Osteocyte (in vitro differentiated cells): ENCODE results near the gene LMAN2. TPM values are rescaled to one million over a fixed set of nuclear protein-coding genes. Genes with fewer than 3 reads are reported as not detected.

Experiments used
- DNase-seq: peaks from one replicate; pipeline ENCODE4 v3.0.0; 2021; ENCODE audit warnings: mixed read lengths; ENCODE audit not compliant: unreplicated experiment; ENCODE audit errors: extremely low spot score
- H3K27ac Mint-ChIP-seq: one replicate; pipeline ENCODE4 v1.8.0; 2021; ENCODE audit warnings: mild to moderate bottlenecking, mixed read lengths; ENCODE audit not compliant: unreplicated experiment
- H3K27me3 Mint-ChIP-seq: one replicate; pipeline ENCODE4 v1.8.0; 2021; ENCODE audit warnings: mixed read lengths; ENCODE audit not compliant: unreplicated experiment
- H3K36me3 Mint-ChIP-seq: one replicate; pipeline ENCODE4 v1.8.0; 2021; ENCODE audit warnings: mixed read lengths; ENCODE audit not compliant: unreplicated experiment
- H3K4me1 Mint-ChIP-seq: one replicate; pipeline ENCODE4 v1.8.0; 2021; ENCODE audit warnings: mixed read lengths; ENCODE audit not compliant: unreplicated experiment
- H3K4me3 Mint-ChIP-seq: one replicate; pipeline ENCODE4 v1.8.0; 2021; ENCODE audit warnings: mild to moderate bottlenecking, moderate library complexity, mixed read lengths; ENCODE audit not compliant: unreplicated experiment
- H3K9me3 Mint-ChIP-seq: one replicate; pipeline ENCODE4 v1.8.0; 2021; ENCODE audit warnings: mixed read lengths; ENCODE audit not compliant: unreplicated experiment
- CTCF ChIP-seq: fragments of 200-600 bp; sonication (generic); IDR thresholded peaks from 2 replicates; pipeline ENCODE4 v1.5.0; 2021; ENCODE audit warnings: antibody characterized with exemption, mild to moderate bottlenecking, moderate library complexity
- total RNA-seq: library from RNA; stranded (reverse); gene quantifications from 2 replicates; pipeline ENCODE4 v1.2.1, GENCODE V29; 2021

The LMAN2 gene
- total RNA-seq, 1 donor from 2014 or later = 102 TPM

GRCh38 chr5:177303121-177303924 lies 48.1 kb downstream of the LMAN2 start, which contains the start of the genes PRELID1 and RAB24:
PRELID1 (plus strand) TSS chr5:177303799; CDS start chr5:177303986, 187 bp downstream.
RAB24 (minus strand) TSS chr5:177303719; CDS start chr5:177303288, 431 bp downstream.
- H3K27me3 Mint-ChIP-seq = no peaks in the 10 kb centered on the region

GRCh38 chr5:177302354-177303110 lies 48.9 kb downstream of the LMAN2 start:
- Mint-ChIP-seq H3K36me3 (peaks cover 10% of the 10 kb centered on the region), H3K9me3 (no peaks in the 10 kb centered on the region), H3K27me3 (no peaks in the 10 kb centered on the region), H3K4me3 (peak overlapping the region; percentile 93), H3K4me1 (peaks cover 50% of the 10 kb centered on the region), H3K27ac (peak overlapping the region; percentile 95)
- DNase-seq = no peak
- no peak for TF ChIP-seq CTCF

More at GRCh38 chr5:177303121-177303924, 48.1 kb downstream of the LMAN2 start, which contains the start of the genes PRELID1 and RAB24:
- peak within 1 kb of the TSS; percentile 95 for H3K27ac Mint-ChIP-seq
- H3K4me3 Mint-ChIP-seq = peak within 1 kb of the TSS; percentile 93
- TF ChIP-seq CTCF = peak; percentile 41
- no peaks in the 10 kb centered on the region for H3K9me3 Mint-ChIP-seq
- peaks cover 10% of the 10 kb centered on the region for H3K36me3 Mint-ChIP-seq
- DNase-seq = peak; percentile 95
- peaks cover 50% of the 10 kb centered on the region for H3K4me1 Mint-ChIP-seq

GRCh38 chr5:177301503-177302165 lies 49.8 kb downstream of the LMAN2 start:
- Mint-ChIP-seq H3K27ac (peak overlapping the region; percentile 95), H3K36me3 (peaks cover 7% of the 10 kb centered on the region), H3K9me3 (no peaks in the 10 kb centered on the region), H3K27me3 (no peaks in the 10 kb centered on the region), H3K4me1 (peaks cover 47% of the 10 kb centered on the region), H3K4me3 (peak overlapping the region; percentile 93)
- DNase-seq = no peak
- TF ChIP-seq CTCF = no peak

GRCh38 chr5:177300951-177301350 lies 50.5 kb downstream of the LMAN2 start:
- peak overlapping the region; percentile 95 for H3K27ac Mint-ChIP-seq
- H3K9me3 Mint-ChIP-seq = no peaks in the 10 kb centered on the region
- TF ChIP-seq CTCF = no peak
- no peaks in the 10 kb centered on the region for H3K27me3 Mint-ChIP-seq
- peak overlapping the region; percentile 35 for H3K4me3 Mint-ChIP-seq
- DNase-seq = no peak
- peaks cover 9% of the 10 kb centered on the region for H3K36me3 Mint-ChIP-seq
- H3K4me1 Mint-ChIP-seq = peaks cover 44% of the 10 kb centered on the region
